Trophoblast cell (in vitro differentiated cells and primary cell): ENCODE data around the gene CLMN.

Experiments used
- DNase-seq, 2 donors: peaks; one replicate each; pipeline ENCODE4 v3.0.0-alpha.2; 2016
- H2AFZ ChIP-seq: 2 replicates; pipeline ENCODE4 v1.6.1; 2013; ENCODE audit warnings: low read length, moderate library complexity, mild to moderate bottlenecking; ENCODE audit not compliant: insufficient read depth, poor library complexity
- H2AK5ac ChIP-seq: 2 replicates; pipeline ENCODE4 v1.6.1; 2013; ENCODE audit warnings: mild to moderate bottlenecking, low read length
- H2BK120ac ChIP-seq: 2 replicates; pipeline ENCODE4 v1.6.1; 2013; ENCODE audit warnings: low read length, mild to moderate bottlenecking, moderate library complexity; ENCODE audit not compliant: insufficient read depth, poor library complexity
- H2BK12ac ChIP-seq: 2 replicates; pipeline ENCODE4 v1.6.1; 2013; ENCODE audit warnings: mild to moderate bottlenecking, low read length, moderate library complexity
- H2BK5ac ChIP-seq: 2 replicates; pipeline ENCODE4 v1.6.1; 2013; ENCODE audit warnings: low read length, low read depth, moderate library complexity, mild to moderate bottlenecking; ENCODE audit not compliant: poor library complexity
- H3K14ac ChIP-seq: 2 replicates; pipeline ENCODE4 v1.6.1; 2013; ENCODE audit warnings: mild to moderate bottlenecking, low read length
- H3K18ac ChIP-seq: 2 replicates; pipeline ENCODE4 v1.6.1; 2013; ENCODE audit warnings: mild to moderate bottlenecking, low read length
- H3K23ac ChIP-seq: 2 replicates; pipeline ENCODE4 v1.6.1; 2013; ENCODE audit warnings: low read length
- H3K27ac ChIP-seq: 2 replicates; pipeline ENCODE4 v1.5.1; 2013; ENCODE audit warnings: low read depth, mild to moderate bottlenecking, inconsistent platforms, low read length, moderate library complexity
- H3K27me3 ChIP-seq: 2 replicates; pipeline ENCODE4 v1.6.1; 2013; ENCODE audit warnings: inconsistent platforms, mild to moderate bottlenecking, low read length, moderate library complexity; ENCODE audit not compliant: insufficient read depth
- H3K36me3 ChIP-seq, 2 experiments: 1 replicate in 1 of 2; 2 replicates in 1 of 2; pipeline ENCODE4 v1.6.1; 2013; ENCODE audit warnings: low read length in 2 of 2, mild to moderate bottlenecking in 2 of 2, moderate library complexity in 1 of 2; ENCODE audit not compliant: insufficient read depth in 2 of 2, control insufficient read depth in 1 of 2
- H3K4ac ChIP-seq: 2 replicates; pipeline ENCODE4 v1.6.1; 2013; ENCODE audit warnings: low read depth, mild to moderate bottlenecking, low read length, moderate library complexity
- H3K4me1 ChIP-seq, 2 experiments: 1 replicate in 1 of 2; 2 replicates in 1 of 2; pipeline ENCODE4 v1.6.1; 2013; ENCODE audit warnings: low read length in 2 of 2, mild to moderate bottlenecking in 2 of 2, moderate library complexity in 1 of 2; ENCODE audit not compliant: insufficient read depth in 2 of 2, control insufficient read depth in 1 of 2
- H3K4me2 ChIP-seq: 2 replicates; pipeline ENCODE4 v1.6.1; 2013; ENCODE audit warnings: inconsistent platforms, mild to moderate bottlenecking, low read length, moderate library complexity
- H3K4me3 ChIP-seq: 2 replicates; pipeline ENCODE4 v1.5.1; 2013; ENCODE audit warnings: mild to moderate bottlenecking, low read depth, low read length, inconsistent platforms
- H3K79me1 ChIP-seq: one replicate; pipeline ENCODE4 v1.6.1; 2013; ENCODE audit warnings: low read length
- H3K79me2 ChIP-seq: 2 replicates; pipeline ENCODE4 v1.6.1; 2013; ENCODE audit warnings: low read length, mild to moderate bottlenecking; ENCODE audit not compliant: control insufficient read depth, insufficient read depth, poor library complexity
- H3K9ac ChIP-seq: 2 replicates; pipeline ENCODE4 v1.6.1; 2013; ENCODE audit warnings: mild to moderate bottlenecking, low read length
- H3K9me3 ChIP-seq: 2 replicates; pipeline ENCODE4 v1.6.1; 2013; ENCODE audit warnings: low read depth, mild to moderate bottlenecking, control low read depth, inconsistent platforms, low read length; ENCODE audit not compliant: insufficient read depth
- H4K12ac ChIP-seq: 2 replicates; pipeline ENCODE4 v1.6.1; 2013; ENCODE audit warnings: low read depth, mild to moderate bottlenecking, low read length, moderate library complexity
- H4K8ac ChIP-seq: 2 replicates; pipeline ENCODE4 v1.6.1; 2013; ENCODE audit warnings: low read depth, mild to moderate bottlenecking, low read length, moderate library complexity
- H4K91ac ChIP-seq: one replicate; pipeline ENCODE4 v1.6.1; 2013; ENCODE audit warnings: low read depth, mild to moderate bottlenecking, low read length, moderate library complexity
- WGBS: extraction: QIAGEN DNeasy Blood & Tissue Kit; methylation state at CpG from one replicate; pipeline ENCODE4 v1.1.7; 2013; ENCODE audit warnings: missing lambda C conversion rate; ENCODE audit not compliant: insufficient read length, insufficient coverage; ENCODE audit errors: extremely low coverage; 5-methylcytosine and 5-hydroxymethylcytosine counted together

CLMN gene

DNA sequence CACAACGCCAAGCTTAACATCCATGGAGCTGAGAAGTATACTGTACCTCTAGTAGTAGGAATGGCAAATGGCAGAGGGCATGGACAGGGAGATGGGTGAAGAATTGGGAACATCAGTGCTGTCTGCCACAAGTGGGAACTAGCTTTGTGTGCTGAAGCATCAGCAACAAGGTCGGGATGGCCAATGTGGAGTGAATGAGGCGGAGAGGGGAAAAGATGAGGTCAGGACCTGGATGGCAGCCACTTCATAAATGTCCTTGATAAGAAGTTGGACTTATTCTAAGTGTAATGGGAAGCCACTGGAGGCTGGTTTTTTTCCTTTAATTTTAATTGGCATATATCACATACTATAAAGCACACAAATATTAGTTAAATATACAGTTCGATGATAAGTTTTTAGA, 21.9 kb upstream of the CLMN start:
- Histone ChIP-seq H3K9me3 (no peaks in the 10 kb centered on the region), H3K4me2 (no peak overlapping the region), H3K18ac (no peak overlapping the region), H3K9ac (no peak overlapping the region), H2BK12ac (no peak overlapping the region), H4K12ac (no peak overlapping the region), H3K27ac (no peak overlapping the region), H2AFZ (no peak overlapping the region), H3K36me3 (no peaks in the 10 kb centered on the region), H3K4me1 (peaks cover 0 to under 1% of the 10 kb centered on the region in 2 experiments), H3K27me3 (no peaks in the 10 kb centered on the region), H3K79me1 (no peaks in the 10 kb centered on the region), H2BK120ac (no peak overlapping the region), H4K8ac (no peak overlapping the region), H3K4me3 (no peak overlapping the region), H3K4ac (no peak overlapping the region), H3K79me2 (no peaks in the 10 kb centered on the region), H3K23ac (no peak overlapping the region), H2AK5ac (no peak overlapping the region), H3K14ac (no peak overlapping the region), H2BK5ac (no peak overlapping the region), H4K91ac (no peak overlapping the region)
- no CpG with 5 or more reads among the region's 4 CpGs for WGBS
- DNase-seq, result no peak

DNA sequence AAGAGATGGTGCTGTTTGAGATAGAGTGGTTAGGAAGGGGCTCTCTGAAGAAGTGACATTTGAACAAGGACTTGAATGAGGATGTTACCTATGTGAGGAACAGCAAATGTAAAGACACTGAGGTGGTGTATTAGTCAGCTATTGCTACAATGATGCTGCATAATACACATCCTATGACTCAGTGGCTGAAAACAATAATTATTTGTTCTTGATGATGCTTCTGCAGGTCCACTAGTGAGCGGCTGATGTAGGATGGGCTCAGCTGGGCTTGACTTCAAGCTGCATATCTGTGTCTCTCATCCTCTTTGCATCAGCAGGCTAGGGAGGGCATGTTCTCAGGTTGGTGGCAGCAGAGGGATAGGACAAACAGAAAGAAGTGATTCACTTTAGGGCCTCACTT, 21.4 kb upstream of the CLMN start:
- Histone ChIP-seq H3K79me2 (no peaks in the 10 kb centered on the region), H2BK120ac (no peak overlapping the region)
- no CpG with 5 or more reads among the region's 1 CpG for WGBS

DNA sequence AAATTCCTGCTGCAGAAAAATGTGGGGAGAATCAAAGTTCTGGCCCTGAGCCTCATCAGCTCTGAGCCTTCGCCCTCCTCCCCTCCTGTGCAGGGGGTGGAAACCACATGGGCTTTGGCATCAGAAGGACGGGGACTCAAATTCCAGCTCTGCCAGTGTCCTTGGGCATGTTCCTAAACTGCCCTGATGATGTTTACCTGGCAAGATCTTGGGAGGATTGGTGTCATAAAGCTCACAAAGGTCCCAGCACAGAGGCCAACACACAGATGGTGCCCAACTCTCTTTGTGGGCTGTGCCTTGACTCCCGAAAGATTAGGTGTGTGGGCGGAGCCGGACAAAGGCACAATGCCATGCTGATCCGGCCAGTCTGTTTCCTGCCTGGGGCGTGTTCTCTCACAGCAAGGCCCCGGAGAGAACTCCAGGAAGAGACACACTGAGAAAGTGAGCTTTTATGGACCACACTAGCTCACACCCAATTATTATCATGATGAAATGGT, 20.5 kb upstream of the CLMN start:
- H3K4ac ChIP-seq, result no peak overlapping the region
- H3K9me3 ChIP-seq, result peaks cover under 1% of the 10 kb centered on the region
- no peaks in the 10 kb centered on the region for H3K27me3 ChIP-seq
- no peaks in the 10 kb centered on the region for H3K79me2 ChIP-seq
- H3K23ac ChIP-seq, result no peak overlapping the region
- no peaks in the 10 kb centered on the region for H3K79me1 ChIP-seq
- no peak overlapping the region for H3K27ac ChIP-seq
- H3K9ac ChIP-seq, result no peak overlapping the region
- no peak overlapping the region for H3K4me2 ChIP-seq
- H4K8ac ChIP-seq, result no peak overlapping the region
- H2BK120ac ChIP-seq, result no peak overlapping the region
- H3K4me3 ChIP-seq, result no peak overlapping the region
- no peak overlapping the region for H2BK12ac ChIP-seq
- no peak overlapping the region for H2AFZ ChIP-seq
- WGBS, result no CpG with 5 or more reads among the region's 8 CpGs
- DNase-seq, result no peak
- no peaks in the 10 kb centered on the region for H3K36me3 ChIP-seq
- H3K14ac ChIP-seq, result no peak overlapping the region
- H4K91ac ChIP-seq, result no peak overlapping the region
- no peak overlapping the region for H4K12ac ChIP-seq
- H2AK5ac ChIP-seq, result no peak overlapping the region
- H3K18ac ChIP-seq, result no peak overlapping the region
- no peaks in the 10 kb centered on the region for H3K4me1 ChIP-seq
- no peak overlapping the region for H2BK5ac ChIP-seq

More for the DNA sequence above, 21.4 kb upstream of the CLMN start:
- H2AK5ac ChIP-seq, result no peak overlapping the region
- no peak overlapping the region for H3K9ac ChIP-seq
- H2BK12ac ChIP-seq, result no peak overlapping the region
- H3K4me3 ChIP-seq, result no peak overlapping the region
- H3K14ac ChIP-seq, result no peak overlapping the region
- H4K91ac ChIP-seq, result no peak overlapping the region
- H3K4ac ChIP-seq, result no peak overlapping the region
- no peaks in the 10 kb centered on the region for H3K4me1 ChIP-seq
- H3K4me2 ChIP-seq, result no peak overlapping the region
- no peaks in the 10 kb centered on the region for H3K36me3 ChIP-seq
- H3K9me3 ChIP-seq, result no peaks in the 10 kb centered on the region
- no peaks in the 10 kb centered on the region for H3K79me1 ChIP-seq
- no peak for DNase-seq
- no peak overlapping the region for H2AFZ ChIP-seq
- H4K12ac ChIP-seq, result no peak overlapping the region
- H3K27ac ChIP-seq, result no peak overlapping the region
- H3K18ac ChIP-seq, result no peak overlapping the region
- no peak overlapping the region for H4K8ac ChIP-seq
- no peak overlapping the region for H3K23ac ChIP-seq
- no peak overlapping the region for H2BK5ac ChIP-seq
- no peaks in the 10 kb centered on the region for H3K27me3 ChIP-seq

DNA sequence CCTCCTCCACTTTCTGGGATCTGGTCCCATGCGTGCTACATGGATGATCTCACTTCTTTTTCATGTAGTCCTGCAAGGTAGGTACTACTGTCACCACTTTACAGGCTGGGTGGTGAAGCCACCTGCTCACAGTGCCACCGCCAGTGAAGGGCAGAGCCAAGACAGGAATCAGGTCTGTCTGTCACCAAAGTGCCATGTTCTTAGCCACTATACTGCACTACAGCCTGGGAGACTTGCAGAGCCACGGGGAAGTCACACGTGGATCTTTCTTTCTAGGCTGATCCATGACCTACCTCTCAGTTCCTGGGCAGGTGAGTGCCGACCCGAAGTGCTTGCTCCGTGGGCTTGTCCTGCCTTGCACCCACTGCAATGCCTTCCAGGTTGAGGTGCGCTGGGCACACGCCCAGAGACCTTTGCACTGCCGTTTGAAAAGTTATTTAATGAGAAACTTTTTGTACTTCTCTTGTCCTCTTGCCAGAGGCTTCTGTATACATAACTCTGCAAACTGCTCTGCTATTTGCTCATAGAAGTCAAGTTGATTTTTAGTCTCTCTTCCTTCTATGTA, 19.7 kb upstream of the CLMN start:
- H3K9ac ChIP-seq, result no peak overlapping the region
- no peak overlapping the region for H2AFZ ChIP-seq
- H3K14ac ChIP-seq, result no peak overlapping the region
- no peak overlapping the region for H3K23ac ChIP-seq
- WGBS, result no CpG with 5 or more reads among the region's 10 CpGs
- no peaks in the 10 kb centered on the region for H3K79me2 ChIP-seq
- H3K27me3 ChIP-seq, result no peaks in the 10 kb centered on the region
- no peak overlapping the region for H3K4me2 ChIP-seq
- peaks cover 4% of the 10 kb centered on the region for H3K9me3 ChIP-seq
- no peak overlapping the region for H4K8ac ChIP-seq
- no peak overlapping the region for H4K12ac ChIP-seq
- H3K79me1 ChIP-seq, result no peaks in the 10 kb centered on the region
- H2BK120ac ChIP-seq, result no peak overlapping the region
- no peak overlapping the region for H3K18ac ChIP-seq
- H4K91ac ChIP-seq, result no peak overlapping the region
- no peak overlapping the region for H2BK12ac ChIP-seq
- H3K36me3 ChIP-seq, result no peaks in the 10 kb centered on the region
- no peak for DNase-seq
- no peak overlapping the region for H3K27ac ChIP-seq
- no peak overlapping the region for H3K4me3 ChIP-seq
- H3K4ac ChIP-seq, result no peak overlapping the region
- H2AK5ac ChIP-seq, result no peak overlapping the region
- no peaks in the 10 kb centered on the region for H3K4me1 ChIP-seq
- H2BK5ac ChIP-seq, result no peak overlapping the region
